Tibial artery (tissue), 4 donors: ENCODE results near the gene PRR20D.
"Not testable (repeated sequence)": the region's sequence is repeated elsewhere in the genome, so short reads cannot be mapped to it uniquely, and the experiment has no call there.

Experiments used
- DNase-seq, 2 donors: peaks; one replicate each; pipeline ENCODE4 v3.0.0-alpha.2; 2019
- H3K27ac ChIP-seq, 2 donors: fragments of 200-600 bp; sonication (generic) in 1 of 2; 1 replicate in 1 of 2; 2 replicates in 1 of 2; pipeline ENCODE4 v1.5.1; 2018 to 2019; ENCODE audit warnings: mild to moderate bottlenecking in 1 of 2
- H3K27me3 ChIP-seq, 2 donors: fragments of 200-600 bp; sonication (generic) in 1 of 2; one replicate each; pipeline versions ENCODE4 v1.5.1 to v1.6.0; 2016 to 2019
- H3K36me3 ChIP-seq, 3 donors: fragments of 200-600 bp; sonication (generic) in 2 of 3; one replicate each; pipeline ENCODE4 v1.5.1; 2016 to 2019; ENCODE audit warnings: mild to moderate bottlenecking in 2 of 3
- H3K4me1 ChIP-seq, 4 donors: fragments of 200-600 bp; sonication (generic) in 2 of 4; 1 replicate in 3 of 4; 2 replicates in 1 of 4; pipeline ENCODE4 v1.5.1; 2016 to 2019
- H3K4me3 ChIP-seq, 2 donors: fragments of 200-600 bp; sonication (generic) in 1 of 2; 1 replicate in 1 of 2; 2 replicates in 1 of 2; pipeline ENCODE4 v1.5.1; 2018 to 2019; ENCODE audit warnings: mild to moderate bottlenecking in 2 of 2
- H3K9me3 ChIP-seq, 3 donors: fragments of 200-600 bp; sonication (generic) in 1 of 3; one replicate each; pipeline ENCODE4 v1.5.1; 2016 to 2019
- intact Hi-C: fragments of 100-400 bp; cut with DNase I; formaldehyde crosslinking; loops from one replicate; pipeline ENCODE4 v1.15.0; 2023; ENCODE audit warnings: low total_unique reads
- TF ChIP-seq, protein P1 (sequence below), 2 experiments: fragments of 200-600 bp in 1 of 2; fragments of 450-650 bp in 1 of 2; IDR thresholded peaks; one replicate each; pipeline ENCODE4 v1.5.1; 2017 to 2019; ENCODE audit warnings: antibody characterized with exemption in 2 of 2, mild to moderate bottlenecking in 1 of 2, moderate library complexity in 1 of 2

PRR20D gene

DNA sequence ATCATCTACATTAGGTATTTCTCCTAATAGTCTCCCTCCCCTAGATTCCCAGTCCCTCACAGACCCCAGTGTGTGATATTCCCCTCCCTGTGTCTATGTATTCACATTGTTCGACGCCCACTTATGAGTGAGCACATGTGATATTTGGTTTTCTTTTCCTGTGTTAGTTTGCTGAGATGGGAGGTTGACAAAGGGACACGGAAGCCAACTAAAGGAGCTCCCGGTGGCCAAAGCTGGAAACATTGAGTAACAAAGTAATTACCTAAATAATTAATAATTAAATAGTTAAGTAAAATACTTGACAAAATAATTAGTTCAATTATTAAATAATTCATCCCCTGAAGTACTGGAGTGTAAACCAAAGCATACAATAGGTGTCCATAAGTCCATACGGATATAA, 21.4 kb upstream of the PRR20D start:
- Histone ChIP-seq H3K9me3 (no peaks in the 10 kb centered on the region), H3K4me1 (no peaks in the 10 kb centered on the region), H3K27me3 (no peaks in the 10 kb centered on the region), H3K27ac (no peak overlapping the region), H3K36me3 (no peaks in the 10 kb centered on the region), H3K4me3 (no peak overlapping the region)
- DNase-seq: no peak
- TF ChIP-seq, protein P1, sequence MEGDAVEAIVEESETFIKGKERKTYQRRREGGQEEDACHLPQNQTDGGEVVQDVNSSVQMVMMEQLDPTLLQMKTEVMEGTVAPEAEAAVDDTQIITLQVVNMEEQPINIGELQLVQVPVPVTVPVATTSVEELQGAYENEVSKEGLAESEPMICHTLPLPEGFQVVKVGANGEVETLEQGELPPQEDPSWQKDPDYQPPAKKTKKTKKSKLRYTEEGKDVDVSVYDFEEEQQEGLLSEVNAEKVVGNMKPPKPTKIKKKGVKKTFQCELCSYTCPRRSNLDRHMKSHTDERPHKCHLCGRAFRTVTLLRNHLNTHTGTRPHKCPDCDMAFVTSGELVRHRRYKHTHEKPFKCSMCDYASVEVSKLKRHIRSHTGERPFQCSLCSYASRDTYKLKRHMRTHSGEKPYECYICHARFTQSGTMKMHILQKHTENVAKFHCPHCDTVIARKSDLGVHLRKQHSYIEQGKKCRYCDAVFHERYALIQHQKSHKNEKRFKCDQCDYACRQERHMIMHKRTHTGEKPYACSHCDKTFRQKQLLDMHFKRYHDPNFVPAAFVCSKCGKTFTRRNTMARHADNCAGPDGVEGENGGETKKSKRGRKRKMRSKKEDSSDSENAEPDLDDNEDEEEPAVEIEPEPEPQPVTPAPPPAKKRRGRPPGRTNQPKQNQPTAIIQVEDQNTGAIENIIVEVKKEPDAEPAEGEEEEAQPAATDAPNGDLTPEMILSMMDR (IDR thresholded peaks at IDR 0.05): no peak
- intact Hi-C loops: no loop called here

DNA sequence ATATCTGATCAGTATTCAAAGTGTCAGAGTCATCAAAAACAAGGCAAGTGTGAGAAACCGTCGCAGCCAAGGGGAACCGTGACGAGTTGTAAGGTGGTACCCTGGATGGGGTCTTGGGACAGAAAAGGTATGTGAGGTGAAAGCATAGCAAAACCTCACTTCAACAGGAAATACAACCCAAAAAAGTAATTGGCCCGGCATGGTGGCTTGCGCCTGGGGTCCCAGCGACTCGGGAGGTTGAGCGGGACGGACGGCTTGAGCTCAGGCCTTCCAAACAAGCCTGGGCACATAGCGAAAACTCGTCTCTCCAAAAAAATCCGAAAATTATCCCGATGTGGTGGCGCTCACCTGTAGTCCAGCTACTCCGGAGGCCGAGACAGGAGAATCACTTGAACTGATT, 20.7 kb upstream of the PRR20D start:
- H3K27me3 ChIP-seq, H3K9me3 ChIP-seq, H3K4me1 ChIP-seq, H3K4me3 ChIP-seq, H3K27ac ChIP-seq, intact Hi-C loops, DNase-seq, H3K36me3 ChIP-seq: not testable (repeated sequence)

DNA sequence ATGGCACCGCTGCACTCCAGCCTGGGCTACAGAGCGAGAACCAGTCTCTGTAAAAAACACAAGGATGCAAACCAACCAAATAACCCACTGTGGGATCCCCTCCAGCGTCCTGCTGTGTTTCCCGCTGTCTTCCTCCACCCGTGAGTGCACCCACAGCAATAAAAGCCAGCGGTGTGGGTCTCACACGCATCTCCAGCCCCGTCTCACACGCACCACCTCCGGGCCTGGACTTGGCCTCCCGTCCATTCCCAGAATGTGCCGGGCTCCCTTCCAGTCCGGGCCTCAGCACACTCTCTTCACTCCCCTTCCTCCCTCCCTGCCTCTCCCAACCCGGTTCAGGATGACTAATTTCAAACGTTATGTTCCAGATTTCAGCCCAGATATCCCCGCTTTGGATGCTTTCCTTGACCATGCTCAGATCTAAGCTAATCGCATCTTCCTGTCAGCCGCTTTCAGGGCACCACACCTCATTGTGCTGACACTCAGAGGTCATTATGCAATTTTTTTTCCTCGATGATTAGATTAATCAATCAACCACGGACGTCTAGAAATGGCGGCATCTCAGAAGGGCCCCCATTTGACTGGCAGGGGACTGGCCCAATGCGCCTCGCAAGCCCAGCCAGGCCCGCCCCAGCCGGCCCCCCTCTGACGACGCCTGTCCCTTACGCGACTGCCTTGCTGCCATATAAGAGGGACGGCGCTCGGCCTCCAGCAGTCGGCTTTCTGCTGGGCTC, 20.0 kb upstream of the PRR20D start, which contains the start of gene PRR20A:
Gene PRR20A (plus strand): TSS at position 684 of the 734 bp plus-strand sequence. CDS start 387 bp downstream, outside the sequence.
- intact Hi-C loops, H3K27ac ChIP-seq, DNase-seq, H3K36me3 ChIP-seq, H3K9me3 ChIP-seq, H3K4me1 ChIP-seq, H3K27me3 ChIP-seq, H3K4me3 ChIP-seq: not testable (repeated sequence)

DNA sequence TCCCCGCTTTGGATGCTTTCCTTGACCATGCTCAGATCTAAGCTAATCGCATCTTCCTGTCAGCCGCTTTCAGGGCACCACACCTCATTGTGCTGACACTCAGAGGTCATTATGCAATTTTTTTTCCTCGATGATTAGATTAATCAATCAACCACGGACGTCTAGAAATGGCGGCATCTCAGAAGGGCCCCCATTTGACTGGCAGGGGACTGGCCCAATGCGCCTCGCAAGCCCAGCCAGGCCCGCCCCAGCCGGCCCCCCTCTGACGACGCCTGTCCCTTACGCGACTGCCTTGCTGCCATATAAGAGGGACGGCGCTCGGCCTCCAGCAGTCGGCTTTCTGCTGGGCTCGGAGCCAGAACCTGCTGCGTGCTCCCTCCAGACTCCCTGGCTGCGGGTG, 13.2 kb upstream of the PRR20D start, which contains the start of gene PRR20B:
Gene PRR20B (plus strand): TSS at position 301 of the 400 bp plus-strand sequence. CDS start 387 bp downstream, outside the sequence.
- DNase-seq, H3K4me1 ChIP-seq, intact Hi-C loops, H3K36me3 ChIP-seq, H3K4me3 ChIP-seq, H3K27ac ChIP-seq, H3K9me3 ChIP-seq, H3K27me3 ChIP-seq: not testable (repeated sequence)

DNA sequence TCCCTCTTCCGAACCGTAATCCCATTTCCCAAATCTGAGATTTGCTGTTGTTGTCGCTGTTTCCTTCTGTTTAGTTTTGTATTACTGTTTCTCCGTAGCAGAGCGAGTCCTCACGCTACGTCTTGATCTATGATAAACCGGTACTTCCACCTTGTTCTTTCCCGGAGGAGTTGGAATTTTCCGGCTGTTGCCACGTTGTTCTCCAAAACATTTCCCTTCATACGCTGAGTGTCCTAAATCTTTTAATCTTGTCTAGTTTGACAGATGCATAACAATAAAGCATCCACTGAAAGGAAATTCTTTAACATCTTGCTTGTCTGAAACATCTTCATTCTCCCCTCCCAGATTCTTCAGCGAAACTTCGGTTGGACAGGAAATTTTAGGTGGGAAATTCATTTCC, 12.3 kb upstream of the PRR20D start:
- DNase-seq, H3K36me3 ChIP-seq, intact Hi-C loops, H3K4me1 ChIP-seq, H3K27ac ChIP-seq, H3K4me3 ChIP-seq, H3K9me3 ChIP-seq, H3K27me3 ChIP-seq: not testable (repeated sequence)

DNA sequence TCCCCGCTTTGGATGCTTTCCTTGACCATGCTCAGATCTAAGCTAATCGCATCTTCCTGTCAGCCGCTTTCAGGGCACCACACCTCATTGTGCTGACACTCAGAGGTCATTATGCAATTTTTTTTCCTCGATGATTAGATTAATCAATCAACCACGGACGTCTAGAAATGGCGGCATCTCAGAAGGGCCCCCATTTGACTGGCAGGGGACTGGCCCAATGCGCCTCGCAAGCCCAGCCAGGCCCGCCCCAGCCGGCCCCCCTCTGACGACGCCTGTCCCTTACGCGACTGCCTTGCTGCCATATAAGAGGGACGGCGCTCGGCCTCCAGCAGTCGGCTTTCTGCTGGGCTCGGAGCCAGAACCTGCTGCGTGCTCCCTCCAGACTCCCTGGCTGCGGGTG, 6.7 kb upstream of the PRR20D start, which contains the start of gene PRR20C:
Gene PRR20C (plus strand): TSS at position 301 of the 400 bp plus-strand sequence. CDS start 387 bp downstream, outside the sequence.
- H3K4me3 ChIP-seq, DNase-seq, intact Hi-C loops, H3K4me1 ChIP-seq, H3K27me3 ChIP-seq, H3K36me3 ChIP-seq, H3K9me3 ChIP-seq, H3K27ac ChIP-seq: not testable (repeated sequence)

DNA sequence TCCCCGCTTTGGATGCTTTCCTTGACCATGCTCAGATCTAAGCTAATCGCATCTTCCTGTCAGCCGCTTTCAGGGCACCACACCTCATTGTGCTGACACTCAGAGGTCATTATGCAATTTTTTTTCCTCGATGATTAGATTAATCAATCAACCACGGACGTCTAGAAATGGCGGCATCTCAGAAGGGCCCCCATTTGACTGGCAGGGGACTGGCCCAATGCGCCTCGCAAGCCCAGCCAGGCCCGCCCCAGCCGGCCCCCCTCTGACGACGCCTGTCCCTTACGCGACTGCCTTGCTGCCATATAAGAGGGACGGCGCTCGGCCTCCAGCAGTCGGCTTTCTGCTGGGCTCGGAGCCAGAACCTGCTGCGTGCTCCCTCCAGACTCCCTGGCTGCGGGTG, 6.5 kb downstream of the PRR20D start, which contains the start of gene PRR20E:
Gene PRR20E (plus strand): TSS at position 301 of the 400 bp plus-strand sequence. CDS start 387 bp downstream, outside the sequence.
- H3K9me3 ChIP-seq, H3K4me3 ChIP-seq, H3K27me3 ChIP-seq, intact Hi-C loops, H3K27ac ChIP-seq, DNase-seq, H3K36me3 ChIP-seq, H3K4me1 ChIP-seq: not testable (repeated sequence)

DNA sequence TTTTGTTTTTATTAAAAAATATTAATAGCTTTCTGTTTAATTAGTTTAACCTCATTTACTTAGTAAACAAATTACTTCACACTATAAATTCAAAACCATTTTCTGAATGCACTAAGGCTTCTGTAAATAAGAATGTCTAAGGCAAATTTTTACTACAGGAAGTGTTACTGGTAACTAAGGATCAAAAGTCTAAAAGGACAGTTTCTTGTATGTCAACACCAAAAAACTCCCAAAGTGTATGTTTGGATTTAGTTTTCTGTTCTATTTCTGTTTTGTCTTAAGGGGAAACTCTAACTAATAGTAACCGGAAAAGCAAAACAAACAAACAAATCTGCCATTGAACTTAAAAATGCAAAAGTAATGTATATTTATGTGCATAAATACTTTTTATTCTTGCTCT, 31.2 kb downstream of the PRR20D start:
- DNase-seq: no peak
- intact Hi-C loops: no loop called here
- H3K27ac ChIP-seq: no peak overlapping the region
- no peaks in the 10 kb centered on the region for H3K27me3 ChIP-seq
- TF ChIP-seq, protein P1 (IDR thresholded peaks at IDR 0.05): no peak
- H3K4me3 ChIP-seq: no peak overlapping the region
- H3K9me3 ChIP-seq: no peaks in the 10 kb centered on the region
- no peaks in the 10 kb centered on the region for H3K36me3 ChIP-seq
- no peaks in the 10 kb centered on the region for H3K4me1 ChIP-seq
